Stimulated activated CD8-positive, alpha-beta memory T cell treated with anti-CD3 and anti-CD28 coated beads, Interleukin-4, amount 100 ng/mL, for 24 hours (primary cell): Measurements from ENCODE around the gene NR5A2.

ENCODE experiments used
- DNase-seq: peaks from one replicate; pipeline ENCODE4 v3.0.0-alpha.2; 2020; ENCODE audit warnings: low read depth

Gene NR5A2

DNA sequence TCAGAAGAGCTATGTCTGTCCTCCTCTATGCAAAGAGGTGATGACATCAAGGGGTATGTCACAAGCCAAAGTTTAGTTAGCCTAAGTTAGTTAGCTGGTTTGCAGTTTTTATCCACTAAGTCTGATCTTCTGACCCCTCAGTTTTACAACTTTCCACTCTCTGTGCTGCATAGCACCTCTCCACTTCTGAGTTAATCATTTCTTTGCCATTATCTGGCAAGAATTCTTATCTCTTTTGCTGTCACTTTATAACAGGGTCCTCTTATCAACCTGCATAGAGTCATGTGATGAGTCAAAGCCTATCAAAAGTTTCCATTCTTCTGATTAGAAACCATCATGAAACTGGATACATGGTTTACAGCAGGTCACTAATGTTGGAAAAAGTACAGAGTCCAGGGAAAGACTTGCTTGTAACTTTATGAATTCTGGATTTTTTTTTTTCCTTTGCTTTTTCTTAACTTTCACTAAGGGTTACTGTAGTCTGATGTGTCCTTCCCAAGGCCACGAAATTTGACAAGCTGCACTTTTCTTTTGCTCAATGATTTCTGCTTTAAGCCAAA, at the start of gene NR5A2:
TSS of gene NR5A2 (plus strand) at position 447 of the 560 bp plus-strand sequence. CDS start 138 bp downstream, outside the sequence.
- no peak for DNase-seq

DNA sequence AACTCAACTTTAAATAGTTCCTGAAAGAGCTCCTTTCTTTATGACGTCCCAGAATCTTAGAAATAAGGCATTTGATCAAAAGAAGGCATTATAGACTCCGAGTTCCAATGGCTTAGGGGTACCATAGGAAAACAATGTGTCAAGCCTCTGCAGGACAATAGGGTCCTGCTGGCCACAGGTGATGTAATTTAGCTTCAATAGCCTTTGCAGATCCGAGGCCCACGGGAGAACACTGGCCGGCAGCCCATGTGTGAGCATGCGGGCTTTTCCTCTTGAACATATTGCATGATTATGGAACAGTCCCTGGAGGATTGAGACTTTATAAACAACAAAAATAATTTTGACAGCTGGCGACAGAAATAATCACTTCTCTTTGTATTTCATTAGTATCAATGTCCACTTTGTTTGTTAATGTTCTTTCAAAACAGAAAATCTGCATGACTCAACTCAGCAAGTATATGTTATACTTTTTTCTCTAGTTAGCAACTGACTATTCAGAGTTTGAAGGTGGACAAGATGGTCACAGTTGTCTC, 49.0 kb upstream of the NR5A2 start:
- no peak for DNase-seq

DNA sequence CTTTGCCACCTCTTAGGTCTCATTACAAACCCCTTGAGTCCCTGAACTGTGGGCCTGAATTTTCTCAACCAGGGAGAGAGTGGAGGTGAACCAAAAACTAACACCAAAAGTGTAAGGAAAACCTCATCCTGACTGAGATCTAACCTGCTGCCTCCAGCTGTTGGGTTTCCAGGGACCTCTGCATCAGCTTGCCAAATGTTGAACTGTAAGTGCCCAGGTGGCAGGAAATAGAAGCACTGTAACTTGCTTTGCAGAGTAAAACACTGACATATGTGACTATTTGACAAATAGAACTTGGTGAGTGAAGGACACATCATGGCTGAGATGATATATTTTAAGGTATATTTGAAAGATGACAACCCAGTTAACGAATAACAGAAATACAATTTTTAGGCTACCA, 48.4 kb upstream of the NR5A2 start:
- no peak for DNase-seq

DNA sequence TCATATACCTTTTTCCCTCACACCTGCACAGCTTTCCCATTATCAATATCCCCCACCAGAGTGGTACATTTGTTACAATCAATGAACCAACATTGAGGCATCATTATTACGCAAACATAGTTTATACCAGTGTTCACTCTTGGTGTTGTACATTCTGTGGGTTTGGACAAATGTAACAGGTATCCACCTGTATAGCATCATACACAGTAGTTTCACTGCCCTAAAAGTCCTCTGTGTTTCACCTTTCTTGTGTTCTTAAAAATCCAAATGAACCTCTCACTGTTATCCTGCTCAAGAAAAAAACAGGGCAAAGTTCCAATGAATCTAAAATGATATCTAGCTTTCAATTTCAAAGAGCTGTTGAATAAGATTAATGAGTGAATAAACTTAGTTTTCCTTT, 45.9 kb upstream of the NR5A2 start:
- DNase-seq, result no peak

DNA sequence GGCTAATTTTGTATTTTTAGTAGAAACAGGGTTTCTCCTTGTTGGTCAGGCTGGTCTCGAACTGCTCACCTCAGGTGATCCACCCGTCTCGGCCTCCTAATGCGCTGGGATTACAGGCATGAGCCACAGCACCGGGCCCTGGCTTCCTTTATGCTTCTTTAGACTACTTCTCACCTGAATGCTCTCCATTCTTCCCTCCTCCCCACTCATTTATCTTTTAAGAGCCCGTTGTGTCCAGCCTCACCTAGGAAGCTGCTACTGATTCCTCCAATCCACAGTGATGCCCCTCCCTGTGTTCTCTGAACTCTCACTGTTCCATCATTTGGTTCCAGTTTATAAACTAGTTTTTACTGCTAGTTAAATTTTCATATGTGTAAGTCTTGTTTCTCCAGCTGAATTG, 44.9 kb upstream of the NR5A2 start:
- no peak for DNase-seq

DNA sequence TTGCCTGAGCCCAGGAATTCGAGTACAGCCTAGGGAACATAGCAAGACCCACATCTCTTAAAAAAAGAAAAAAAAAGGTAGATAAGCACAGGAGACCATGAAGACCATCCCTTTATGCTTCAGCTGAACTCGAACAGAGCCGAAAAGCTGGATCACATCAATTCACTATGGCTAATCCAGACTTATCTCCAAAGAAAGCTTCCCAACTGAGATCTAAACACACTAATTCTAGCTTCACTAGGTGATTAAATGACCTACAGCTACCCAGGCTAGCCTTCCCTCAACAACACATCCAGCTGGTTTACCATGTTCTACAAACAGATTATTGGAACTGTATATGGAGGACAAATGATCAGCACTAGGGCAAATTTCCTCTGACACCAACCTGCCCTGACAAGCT, 44.0 kb upstream of the NR5A2 start:
- no peak for DNase-seq

DNA sequence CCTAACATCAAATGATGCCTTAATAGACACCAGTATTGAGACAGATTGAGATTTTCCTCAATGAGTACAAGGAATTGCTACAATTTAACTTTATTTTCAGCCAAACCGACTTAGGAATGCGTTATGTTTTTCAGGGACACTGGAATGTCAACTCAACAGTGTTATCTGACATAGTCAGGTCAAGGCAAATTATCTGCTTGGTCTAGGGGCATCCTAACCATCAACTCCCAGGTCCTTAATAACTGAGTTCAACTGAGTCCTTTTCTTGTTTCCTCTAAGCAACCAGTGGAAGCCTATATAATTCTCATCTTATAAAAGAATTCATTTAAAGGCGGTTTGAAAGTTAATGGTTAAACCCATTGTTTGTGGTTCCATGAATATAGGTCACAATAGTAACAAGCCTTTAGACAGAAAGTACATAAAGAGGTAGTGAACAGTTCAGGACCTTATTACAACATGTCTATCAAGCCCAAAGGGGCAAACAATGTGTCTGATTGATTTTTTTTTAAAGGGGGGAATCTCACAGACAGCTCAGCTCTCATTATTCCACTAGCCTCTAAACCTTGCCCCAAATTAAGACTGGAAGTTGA, 32.3 kb upstream of the NR5A2 start:
- DNase-seq, result no peak

DNA sequence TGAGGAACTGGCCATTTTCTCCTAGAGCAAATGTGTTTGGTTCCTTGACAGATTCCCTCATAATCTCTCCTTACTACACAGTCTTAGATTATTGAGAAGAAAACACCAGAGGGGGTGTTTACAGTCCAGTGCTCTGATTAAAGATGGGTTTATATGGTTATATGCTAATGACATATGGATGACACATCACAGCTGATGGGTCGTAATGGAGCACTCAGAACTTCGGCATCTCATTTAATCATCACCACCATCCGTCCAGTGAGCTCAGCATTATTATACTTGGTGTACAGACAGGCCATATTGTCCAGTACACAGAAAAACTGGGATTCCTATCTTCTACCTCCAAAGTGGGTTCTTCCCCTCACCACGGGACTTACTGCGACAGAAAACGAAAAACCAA, 22.3 kb upstream of the NR5A2 start:
- no peak for DNase-seq

DNA sequence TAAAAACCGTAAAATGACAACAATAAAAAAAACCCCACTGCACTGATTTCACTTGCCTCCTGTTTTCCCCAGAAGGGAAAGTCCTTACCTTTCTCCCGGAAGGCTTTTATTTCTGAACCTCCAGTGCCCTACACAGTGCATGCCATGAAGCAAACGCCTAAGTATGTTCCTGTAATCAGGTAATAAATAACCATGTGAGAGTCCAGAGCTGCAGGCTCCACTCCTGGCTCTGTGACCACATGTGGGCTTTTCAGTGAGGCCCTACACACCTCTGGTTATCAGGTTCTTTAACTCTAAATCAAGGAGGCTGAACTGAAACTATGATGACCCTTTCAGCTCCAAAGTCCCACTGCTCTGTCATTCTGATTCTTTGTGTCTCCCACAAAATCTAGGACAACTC, 20.8 kb upstream of the NR5A2 start:
- no peak for DNase-seq

DNA sequence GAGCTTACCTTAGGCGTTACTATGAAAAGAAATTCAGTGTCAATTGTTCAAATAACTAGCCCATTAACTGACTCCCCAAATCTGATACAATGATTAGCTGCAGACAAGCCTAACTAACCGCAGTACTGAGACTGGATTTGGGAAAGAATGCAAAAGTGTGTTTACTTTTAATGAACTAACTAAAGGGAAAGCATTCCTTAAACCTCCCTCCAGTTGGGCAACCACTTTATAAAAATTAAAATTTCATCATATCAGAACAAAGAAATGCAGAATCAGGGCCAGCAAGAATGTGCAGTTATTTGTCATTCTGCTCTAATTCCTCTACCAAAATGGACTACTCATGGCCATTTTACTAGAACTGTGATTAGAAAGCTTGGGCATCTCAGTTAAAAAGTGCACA, 11.7 kb upstream of the NR5A2 start:
- DNase-seq, result no peak

DNA sequence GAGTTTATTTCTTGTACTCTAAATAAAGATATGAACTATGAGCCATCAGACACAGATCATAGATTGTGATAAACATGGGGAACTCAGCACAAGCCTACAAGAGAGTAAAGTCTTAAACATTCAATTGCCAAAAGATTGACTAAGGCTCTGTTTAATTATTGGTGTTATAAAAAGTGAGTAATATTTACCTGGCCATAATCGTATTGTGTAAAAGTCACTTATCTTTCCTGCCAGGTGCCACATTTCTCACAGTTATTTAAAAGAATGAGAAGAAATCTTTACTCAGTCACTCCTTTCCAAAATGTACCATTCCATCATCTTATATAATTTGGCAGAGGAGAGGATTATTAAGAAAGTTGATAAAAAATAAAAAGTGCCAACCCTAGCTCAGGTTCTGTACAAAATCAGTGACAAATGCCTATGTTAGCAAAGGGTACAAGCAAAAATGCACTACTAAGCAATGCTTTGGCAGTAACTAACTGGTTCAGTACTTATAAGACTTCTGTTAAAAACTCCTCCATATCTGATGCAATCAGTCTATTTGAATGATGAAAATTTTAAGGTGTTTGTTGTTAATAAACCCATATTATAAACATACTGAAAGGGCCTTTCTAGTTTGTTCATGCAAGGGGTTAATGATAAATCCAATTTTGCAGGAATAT, 5.8 kb upstream of the NR5A2 start:
- no peak for DNase-seq

DNA sequence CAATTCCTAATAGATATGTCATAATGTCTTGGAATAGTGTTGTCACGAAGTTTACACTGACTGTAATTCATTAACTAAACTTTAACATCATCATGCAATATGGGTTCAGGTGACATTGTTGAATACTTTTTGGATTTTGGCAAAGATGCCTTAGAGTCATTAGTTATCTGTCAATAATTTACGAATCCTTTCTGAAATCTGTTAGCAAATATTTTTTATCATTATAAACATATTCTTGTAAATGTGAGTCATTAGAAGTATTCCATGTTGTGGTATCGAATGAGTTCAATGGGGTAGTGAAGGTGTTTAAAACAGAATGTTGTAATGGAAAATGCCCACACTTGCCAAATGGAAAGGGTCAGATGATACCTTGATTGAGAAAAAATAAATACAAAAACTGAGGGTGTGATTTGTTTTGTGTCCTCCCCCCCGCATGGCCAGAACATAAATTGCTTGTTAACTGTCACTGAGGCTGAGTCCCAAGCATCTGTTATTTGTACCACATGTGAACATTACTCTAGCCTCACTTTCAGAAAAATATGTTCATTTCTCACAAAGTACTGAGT, 5.2 kb upstream of the NR5A2 start:
- no peak for DNase-seq

DNA sequence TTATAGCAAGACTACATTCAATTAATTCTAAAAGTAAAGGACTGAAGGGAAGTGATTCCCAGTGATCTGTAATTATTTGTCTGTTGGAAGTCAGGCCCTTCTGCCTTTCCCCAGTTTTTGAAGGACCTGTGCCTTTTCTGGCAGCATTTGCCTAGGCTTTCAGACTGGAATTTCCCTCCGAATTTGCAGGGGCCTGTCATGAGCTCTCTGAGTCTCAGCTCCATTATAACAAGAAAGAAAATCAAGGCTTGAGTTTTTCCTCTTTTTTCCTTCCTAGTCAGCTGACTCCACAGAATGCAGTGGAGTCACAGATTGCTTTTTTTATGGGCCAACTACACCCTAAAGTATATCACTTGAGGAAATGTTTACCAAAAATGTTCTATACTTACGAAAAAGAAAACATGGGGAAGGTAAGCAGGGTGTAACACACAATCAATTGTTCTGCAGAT, 1.1 kb downstream of the NR5A2 start:
- DNase-seq, result no peak

DNA sequence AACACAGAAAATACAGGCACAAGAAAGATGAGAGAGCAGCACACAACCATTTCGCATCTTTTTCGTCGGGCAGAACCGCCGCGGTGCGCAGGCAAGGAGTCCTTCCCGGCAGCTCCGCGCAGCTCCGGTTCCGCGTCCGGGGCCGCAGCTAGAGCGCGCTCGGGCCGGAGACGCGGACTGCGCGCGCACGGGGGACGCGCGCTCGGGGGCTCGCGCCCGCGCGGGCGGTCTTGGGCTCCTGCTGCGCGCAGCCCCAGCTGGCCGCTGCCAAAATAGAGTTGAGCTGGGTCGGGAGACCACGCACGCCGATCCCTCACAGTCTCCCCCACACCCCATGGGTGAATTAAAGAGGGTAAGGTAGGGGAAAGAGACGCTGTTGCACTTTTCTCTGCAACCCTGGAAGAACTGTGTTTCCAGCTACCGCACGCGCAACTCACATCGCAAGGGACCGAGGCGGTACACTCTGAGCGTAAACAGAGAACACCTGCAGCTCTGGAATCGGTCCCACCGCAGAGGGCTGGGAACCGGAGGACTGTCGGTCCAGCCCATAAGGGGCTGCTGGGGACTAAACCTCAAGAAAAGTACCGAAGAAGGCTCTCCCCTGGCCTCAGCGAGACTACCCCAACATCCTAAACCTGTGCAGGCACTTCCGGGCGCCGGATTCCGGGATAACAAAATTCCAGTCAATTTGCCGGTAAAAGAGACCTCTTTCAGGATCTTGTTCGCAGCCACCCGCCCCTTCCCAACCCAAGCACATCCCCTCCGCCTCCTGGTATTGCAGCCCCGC, 1.7 kb downstream of the NR5A2 start:
- DNase-seq, result no peak

DNA sequence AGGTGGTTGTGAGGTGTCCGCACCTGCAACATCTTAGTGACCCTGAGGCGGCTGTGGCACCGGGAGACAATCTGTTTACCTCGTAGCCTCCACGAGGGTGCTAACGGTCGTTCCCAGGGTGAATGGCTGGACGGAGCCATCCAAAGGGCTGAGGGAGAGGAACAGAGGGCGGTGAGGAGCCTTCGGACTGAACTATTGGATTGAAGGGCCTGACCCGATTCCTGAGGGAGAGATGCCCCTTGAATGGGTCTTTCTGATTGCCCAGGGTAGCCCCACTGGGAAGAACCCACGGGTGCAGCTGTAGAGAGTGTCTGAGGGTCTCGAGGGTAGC, 2.3 kb downstream of the NR5A2 start:
- no peak for DNase-seq

DNA sequence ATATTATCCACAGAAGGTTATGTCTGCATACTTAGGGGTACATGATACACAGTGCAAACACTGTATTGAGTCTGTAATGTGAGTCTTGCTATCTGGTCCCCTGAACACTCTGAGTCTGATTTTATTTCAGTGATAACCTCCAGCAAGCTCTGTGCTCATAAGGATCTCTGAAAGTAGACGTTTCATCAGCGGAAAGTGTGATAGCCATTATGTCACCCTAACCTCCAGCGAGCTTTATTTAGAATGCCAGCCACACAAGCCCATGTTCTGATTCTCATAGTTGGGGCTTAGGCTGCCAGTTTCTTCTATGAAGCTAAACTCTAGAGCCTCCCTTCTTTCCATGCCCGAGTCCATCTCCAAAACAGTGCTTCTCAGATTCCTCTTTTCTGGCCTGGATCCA, 3.3 kb downstream of the NR5A2 start:
- no peak for DNase-seq

DNA sequence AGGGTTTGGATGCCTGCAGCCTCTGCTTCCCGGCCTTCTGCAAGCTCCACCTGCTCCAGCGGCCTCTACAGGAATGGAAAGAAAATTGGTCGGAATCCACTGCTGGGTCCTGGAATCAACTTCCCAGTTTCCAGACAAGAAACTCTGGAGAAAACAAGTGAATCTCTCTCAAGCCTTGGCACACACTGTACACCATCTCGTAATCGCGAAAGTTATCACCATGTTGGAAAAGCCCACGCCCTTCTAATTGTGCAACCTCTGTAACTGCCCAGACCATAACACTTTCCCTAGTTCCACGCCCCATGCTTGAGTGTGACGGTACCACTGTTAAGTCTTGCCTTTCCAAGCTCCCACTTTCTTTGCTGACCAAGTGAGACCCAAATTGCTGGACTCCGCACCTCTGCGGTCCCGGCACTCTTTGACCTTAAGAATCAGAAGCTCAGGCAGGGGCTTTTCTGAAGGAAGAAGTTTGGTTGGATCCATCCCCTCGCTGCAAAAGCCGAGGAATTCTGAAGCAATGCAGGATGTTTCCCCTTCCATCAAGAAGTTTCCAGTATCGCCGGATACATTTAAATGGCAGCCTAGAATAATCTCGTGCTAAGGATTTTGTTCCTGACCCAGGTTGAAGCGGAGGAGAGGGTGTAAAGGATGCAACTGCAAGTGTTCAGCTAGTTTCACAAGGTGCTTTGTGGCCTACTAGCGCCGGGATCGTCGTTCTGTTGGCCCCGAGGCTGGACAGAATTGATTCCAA, 6.2 kb downstream of the NR5A2 start:
- DNase-seq, result no peak

DNA sequence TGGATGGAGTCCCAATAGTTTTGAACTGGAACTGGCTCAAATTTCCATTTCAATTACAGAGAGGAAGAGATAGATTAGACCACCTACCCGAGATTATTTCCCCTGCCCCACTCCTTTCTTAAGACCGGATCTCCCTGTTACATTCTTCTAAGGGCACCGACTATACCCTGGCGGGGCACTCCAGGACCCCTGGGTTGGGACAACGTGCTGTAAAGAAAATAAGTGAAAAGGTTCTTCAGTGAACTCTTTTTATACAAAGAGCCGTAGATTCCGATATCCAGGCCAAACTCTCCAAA, 6.7 kb downstream of the NR5A2 start:
- DNase-seq, result no peak

DNA sequence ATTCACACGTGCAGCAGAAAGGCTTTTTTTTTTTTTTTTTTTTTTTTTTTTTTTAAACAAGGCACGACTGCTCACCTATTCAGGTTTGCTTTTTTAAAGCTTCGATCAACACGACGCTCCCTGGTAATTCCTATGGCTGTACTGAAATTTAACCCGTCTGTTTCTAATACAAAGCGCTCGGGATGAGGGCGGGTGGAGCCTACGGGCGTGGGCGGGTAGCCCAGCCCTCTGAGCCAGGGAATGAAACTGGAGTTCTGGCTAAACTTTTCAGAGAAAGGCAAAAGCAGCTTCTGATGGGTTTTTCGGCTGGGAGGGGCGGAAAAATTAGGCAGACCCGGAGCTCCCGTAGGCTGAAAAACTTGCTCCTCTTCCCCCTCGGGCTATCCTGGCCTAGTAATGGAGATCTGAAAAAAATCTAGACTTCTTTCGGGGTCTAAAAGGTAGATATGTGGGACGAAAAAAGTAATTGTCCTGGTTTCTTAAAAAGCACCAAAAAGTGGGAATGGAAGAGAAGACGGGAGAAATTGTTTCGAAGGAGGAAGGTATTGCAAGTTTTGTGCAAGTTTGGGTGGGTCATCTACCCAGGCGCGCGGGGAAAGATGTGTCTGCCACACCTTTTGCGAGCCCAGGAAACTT, 7.4 kb downstream of the NR5A2 start:
- no peak for DNase-seq

DNA sequence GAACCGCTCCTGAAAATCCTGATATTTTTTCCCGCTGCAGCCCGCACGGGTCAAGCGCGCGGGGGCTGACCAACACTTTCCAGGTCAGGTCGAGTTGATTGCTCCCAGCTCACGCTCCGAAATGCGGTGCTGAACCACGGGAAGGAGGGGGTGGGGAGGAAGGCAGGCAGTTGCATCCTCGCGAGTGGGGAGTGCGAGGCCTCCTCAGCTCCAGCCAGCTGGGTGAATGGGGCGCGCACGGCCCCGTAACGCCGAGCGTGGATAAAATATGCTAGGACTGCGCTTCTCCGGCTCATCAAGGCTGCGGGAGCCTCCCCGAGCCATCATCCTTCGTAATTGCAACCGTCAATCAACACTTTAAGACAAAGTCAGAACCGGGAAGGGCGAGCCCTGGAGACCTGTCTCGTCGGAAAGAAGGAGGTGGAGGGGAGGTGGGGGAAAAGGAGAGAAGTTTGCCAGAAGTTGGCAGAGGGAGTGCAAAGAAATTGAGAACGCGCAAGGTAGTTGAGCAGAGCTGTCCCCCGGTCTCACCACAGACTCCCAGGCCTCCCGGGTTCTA, 8.0 kb downstream of the NR5A2 start:
- DNase-seq, result no peak

DNA sequence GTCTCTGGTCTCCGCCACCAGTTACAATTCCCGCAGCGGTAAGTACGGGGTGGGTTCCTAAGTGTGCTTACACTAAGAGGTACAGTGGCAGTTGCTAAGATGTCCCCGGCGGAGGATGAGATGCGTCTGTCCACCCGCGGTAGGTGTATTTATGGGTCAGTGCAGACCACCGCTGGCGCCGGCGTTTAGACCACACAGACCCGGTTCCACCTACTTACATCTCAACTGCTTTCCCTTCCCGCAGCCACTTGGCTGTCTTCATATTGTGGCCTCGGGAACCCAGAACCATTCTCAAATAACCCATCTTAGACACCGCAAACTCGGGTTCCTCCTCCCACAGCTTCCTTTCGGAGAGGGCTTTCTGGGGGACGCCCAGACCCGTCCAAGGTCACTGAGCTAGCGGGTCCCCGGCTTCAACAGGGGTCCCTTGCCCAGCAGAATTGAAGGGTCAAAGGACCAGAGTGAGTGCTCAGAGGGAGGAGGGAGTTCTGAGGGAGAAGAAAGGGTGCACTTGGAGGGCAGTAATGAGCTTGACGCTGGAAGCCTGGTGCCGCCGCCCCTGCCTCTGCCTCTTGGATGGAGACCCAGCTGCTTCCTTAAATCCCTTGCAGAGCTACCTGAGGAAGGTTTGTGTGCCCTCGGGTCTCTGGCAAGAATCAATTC, 8.6 kb downstream of the NR5A2 start:
- no peak for DNase-seq
